Activated CD8-positive, alpha-beta memory T cell treated with anti-CD3 and anti-CD28 coated beads, Interleukin-2, amount 50 U/mL, for 1 hour (primary cell): Measurements from ENCODE around the gene KHNYN.

Experiments used
- DNase-seq: peaks from one replicate; pipeline ENCODE4 v3.0.0-alpha.2; 2020; ENCODE audit errors: extremely low read depth

The KHNYN gene

DNA sequence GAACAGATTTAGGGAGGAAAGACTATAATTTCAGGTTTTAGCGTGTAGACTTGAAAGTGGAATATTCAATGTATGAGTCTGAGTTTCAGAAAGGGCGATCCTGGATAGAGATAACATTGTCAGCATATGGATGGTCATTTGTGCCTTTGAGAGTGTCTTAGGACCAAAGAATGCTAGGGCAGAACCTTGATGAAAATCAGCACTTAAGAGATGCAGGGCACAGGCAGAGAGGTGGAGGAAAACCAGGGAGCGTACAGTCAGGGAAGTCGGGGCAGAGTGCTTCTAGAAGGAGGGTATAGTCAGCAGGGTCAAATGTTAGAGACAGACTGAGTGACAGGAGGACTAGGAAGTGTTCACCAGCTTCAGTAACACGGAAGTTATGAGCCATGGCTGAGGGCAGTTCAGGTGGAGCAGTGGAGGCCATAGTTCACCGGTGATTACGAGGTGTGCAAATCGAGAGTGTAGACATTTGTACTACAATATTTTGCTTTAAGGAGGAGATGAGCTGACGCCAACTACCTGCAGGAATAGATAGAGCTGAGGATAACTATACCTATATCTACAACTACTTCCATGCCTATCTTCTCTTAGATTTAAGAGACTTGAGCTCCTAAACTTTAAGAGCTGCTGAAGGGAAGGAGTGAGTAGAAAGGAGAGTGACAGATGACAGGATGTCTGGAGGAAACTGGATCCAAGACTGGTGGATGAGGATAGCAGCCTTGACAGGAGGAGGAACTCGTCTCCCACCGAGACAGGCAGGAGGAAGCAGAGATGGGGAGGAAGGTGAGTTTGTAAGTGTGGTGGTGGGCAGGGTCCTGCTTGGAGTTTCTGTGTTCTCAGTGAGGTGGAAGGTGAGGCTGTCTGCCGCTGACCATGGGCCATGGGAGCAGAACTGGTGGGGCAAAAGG is 6.8 kb upstream of the KHNYN start:
- DNase-seq: no peak

DNA sequence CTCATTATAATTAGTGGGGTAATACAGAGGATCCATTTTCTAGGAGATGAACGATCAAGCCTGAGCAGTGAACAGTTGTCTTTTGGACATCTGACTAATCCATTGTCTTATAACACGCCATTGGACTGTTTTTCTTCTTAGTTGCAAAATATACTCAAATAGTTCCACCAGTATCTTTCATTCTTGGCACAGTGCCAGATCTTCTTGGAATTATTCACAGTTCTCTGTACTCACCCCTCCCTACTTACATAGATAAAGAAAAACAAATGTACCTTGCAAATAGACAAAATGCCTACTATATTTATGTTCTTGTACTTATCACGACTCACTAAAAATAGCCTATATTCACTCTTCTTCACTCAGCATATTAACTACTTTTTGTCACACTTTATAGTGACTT is 4.0 kb upstream of the KHNYN start:
- no peak for DNase-seq

DNA sequence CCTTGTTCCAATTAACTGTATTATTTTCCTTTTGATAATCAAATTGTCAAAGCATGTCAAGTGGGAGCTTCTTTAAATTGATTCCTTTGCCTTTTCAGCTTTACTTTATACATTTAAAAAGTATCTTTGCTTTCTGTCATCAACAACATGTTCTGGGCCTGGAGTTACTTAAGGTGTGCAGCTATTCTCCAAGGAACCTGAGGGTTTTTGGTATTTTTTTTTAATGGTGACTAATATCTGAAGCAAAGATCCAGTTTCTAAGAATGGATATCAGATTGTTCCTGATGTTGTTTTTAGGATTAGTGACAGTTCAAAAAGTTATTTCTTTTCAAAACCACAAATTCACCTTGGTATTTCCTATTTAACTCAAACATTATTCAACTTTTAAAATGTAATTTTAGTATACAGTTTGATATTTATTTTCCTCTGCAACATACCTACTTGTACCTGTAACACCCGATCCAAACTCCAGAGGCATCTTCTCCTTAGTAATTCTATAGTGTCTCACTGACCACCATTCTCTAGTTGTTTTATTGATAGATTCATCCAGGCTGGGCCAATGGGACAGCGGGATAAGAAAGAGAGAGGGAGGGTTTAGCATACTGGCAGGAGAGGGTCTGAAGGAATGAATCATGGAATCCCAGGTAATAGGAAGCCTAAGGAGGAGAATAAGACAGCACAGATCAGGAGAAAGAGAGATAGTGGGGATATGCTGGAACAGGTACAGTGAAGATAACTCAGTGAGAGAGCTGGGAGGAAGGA is 3.4 kb upstream of the KHNYN start:
- no peak for DNase-seq

DNA sequence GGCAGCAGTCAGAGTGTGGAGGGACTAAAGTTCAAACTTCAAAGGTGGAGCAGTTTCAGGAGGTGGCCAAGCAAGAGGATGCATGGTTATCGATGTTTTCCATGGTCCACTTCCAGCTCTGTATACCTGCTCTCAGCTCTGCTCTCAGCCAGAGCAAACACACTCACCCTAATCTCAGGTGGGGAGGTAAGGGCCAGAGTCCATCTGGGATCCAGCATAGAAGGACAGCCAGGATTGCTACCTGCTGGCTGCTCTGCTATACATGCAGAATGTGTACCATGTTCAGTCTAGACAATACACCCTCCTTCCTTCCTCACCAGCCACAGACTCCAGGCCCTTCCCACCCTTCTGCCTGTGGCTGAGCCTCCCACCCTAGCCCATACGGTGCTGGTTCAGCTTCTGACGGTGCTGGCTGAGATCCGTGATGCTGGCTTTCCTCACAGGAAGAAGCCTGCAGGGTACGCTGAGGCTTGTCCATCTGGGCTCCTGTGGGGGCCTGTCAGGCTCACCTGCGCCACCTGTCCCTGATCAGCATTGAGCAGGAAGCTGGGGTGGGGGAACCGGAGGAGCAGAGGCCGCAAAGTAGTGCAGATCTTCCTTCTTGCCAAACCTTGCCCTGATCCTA is 2.7 kb upstream of the KHNYN start:
- DNase-seq: no peak

DNA sequence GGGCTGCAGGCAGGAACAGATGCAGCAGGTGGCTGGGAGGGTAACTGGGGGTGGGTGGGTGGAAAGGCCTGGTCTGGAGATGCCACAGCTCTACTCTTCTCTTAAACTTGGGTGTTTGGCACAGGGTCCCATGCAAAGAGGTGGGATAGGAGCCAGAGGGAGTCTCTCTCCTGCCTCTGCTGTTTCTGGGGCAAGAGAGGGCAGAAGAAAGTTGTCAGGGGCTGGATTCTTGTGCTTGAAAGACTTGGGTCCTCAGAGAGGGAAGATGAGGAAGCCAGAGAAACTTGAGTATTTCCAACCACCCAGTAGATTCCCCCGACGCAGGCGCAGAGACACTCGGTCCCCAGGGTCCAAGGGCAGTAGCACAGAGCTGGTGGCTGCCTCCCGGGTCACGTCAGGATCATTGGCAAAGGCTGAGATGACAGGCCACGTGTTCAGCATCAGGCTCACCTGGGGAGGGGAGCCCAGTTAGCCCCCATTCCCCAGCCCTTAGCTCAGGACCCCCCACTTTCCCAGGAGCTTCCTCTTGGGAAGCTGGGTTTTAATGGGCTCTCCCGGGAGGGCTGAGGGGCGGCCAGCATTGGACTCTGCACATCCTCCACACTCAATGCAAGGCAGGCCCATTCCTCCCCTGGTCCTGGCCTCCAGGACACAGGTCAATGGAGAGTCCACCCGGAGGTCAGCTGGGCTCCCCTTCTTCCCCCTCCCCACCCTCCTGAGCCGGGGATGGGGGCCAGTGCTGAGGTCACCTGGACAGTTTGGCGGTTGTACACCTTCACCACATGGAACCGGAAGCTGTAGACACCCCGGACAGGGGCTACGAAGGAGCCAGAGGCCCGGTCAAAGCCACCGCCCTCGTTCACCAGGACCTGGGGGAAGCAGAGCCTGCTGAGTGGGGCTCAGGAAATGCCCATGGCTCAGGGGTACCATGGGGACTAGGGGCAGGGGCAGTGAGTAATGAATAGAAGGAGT is 1.9 kb upstream of the KHNYN start:
- no peak for DNase-seq

DNA sequence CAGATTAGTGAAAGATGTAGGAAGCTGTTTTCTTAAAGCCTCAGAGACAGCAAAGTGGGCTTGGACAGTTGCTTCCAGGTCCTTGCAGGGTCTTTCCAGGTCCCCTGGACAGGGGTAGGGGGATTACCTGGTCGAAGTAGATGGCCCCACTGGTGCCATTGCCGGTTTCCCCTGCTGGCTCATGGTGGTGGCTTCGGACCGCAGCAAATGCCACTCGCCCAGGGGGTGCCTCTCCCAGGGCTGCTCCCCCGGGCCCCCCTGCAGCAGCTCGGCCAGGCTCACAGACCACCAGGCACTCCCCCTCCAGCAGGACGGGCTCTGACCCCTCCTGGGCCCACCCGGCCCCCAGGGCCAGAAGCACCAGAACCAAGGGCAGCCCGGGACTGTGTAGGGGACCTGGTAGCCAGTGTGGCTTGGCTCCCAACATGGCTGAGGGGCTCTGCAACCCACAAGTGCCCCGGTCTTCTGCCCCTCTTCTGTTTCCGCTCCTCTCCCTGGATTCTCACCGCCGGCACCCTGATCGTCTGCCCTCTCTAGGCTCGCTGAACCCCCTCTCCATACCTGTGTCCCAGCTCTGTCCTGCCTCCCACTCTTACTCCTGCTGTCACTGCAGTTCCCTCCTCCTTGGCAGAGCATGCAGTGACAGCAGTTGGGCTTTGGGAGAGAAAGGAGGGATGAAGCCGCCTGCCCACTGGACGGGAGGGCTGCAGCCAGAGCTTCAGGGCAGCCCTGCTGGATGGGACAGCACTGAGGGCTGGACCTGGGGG is 943 bp upstream of the KHNYN start:
- DNase-seq: no peak

DNA sequence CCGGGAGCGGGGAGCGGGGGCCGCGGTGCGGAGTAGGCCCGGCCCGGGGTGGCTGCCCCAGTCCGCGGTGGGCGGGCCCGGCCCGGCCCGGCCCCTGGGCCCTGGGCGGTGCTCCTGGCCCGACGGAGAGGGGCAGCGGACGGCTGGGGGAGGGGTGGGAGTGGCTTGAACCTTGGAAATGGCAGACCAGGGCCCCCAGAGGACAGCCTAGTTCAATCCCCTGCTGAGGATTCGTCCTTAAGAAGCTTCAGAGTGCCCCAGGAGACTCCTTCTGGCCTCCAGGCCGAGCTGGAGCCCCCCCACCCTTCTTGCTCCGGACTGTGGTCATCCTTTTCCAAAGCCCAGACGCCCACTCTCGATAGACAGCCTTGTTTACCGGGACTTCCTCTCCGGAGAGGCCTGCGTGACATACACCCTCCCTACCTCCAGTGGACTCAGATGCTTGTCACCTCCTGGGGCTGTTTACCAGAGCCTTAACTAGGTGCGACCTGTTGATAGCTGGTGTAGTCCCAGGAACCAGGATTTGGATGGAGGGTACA is 458 bp downstream of the KHNYN start:
- no peak for DNase-seq

DNA sequence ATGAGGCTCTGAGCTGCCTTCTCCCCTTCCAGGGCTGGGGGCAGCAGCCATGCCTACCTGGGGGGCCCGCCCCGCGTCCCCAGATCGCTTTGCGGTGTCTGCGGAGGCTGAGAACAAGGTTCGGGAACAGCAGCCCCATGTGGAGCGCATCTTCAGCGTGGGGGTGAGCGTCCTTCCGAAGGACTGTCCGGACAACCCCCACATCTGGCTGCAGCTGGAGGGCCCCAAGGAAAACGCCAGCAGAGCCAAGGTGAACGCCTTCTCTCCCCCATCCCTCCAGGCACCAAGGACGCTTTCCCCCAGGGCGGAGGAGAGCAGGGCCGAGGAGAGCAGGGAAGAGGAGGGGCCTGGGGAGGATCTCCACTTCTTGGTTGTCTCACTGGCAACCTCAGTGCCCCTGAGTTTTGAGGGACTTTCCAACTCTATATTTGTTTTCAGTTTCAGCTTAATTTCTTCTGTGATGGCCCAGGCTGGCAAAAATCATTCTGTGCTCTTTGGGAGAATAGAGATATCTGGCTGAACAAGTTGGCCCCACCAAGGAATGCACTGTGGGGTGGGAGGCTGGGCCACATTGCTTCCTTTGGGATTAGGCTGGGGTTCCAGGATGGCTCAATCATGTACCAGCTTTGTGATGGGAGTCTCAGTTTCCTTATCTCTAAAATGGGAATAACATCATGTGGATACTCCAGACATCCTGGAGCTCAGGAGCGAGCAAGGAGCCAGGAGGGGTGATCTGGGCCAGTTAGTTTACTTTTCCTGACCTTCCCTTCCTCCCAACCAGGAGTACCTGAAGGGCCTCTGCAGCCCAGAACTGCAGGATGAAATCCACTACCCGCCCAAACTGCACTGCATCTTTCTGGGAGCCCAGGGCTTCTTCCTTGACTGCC is 1.2 kb downstream of the KHNYN start:
- no peak for DNase-seq

DNA sequence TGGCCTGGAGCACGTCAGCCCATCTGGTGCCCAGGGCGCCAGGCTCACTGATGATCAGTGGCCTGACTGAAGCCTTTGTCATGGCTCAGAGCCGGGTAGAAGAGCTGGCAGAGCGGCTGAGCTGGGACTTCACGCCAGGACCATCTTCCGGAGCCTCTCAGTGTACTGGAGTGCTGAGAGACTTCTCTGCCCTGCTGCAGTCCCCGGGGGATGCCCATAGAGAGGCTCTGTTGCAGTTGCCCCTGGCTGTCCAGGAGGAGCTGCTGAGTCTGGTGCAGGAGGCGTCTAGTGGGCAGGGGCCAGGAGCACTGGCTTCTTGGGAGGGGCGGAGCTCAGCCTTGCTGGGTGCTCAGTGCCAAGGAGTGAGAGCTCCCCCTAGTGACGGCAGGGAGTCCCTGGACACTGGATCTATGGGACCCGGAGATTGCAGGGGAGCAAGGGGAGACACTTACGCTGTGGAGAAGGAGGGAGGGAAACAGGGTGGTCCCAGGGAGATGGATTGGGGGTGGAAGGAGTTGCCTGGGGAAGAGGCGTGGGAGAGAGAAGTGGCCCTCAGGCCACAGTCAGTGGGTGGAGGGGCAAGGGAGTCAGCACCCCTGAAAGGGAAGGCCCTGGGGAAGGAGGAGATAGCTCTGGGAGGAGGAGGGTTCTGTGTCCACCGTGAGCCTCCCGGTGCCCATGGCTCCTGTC is 2.0 kb downstream of the KHNYN start:
- peak; percentile 79 for DNase-seq

DNA sequence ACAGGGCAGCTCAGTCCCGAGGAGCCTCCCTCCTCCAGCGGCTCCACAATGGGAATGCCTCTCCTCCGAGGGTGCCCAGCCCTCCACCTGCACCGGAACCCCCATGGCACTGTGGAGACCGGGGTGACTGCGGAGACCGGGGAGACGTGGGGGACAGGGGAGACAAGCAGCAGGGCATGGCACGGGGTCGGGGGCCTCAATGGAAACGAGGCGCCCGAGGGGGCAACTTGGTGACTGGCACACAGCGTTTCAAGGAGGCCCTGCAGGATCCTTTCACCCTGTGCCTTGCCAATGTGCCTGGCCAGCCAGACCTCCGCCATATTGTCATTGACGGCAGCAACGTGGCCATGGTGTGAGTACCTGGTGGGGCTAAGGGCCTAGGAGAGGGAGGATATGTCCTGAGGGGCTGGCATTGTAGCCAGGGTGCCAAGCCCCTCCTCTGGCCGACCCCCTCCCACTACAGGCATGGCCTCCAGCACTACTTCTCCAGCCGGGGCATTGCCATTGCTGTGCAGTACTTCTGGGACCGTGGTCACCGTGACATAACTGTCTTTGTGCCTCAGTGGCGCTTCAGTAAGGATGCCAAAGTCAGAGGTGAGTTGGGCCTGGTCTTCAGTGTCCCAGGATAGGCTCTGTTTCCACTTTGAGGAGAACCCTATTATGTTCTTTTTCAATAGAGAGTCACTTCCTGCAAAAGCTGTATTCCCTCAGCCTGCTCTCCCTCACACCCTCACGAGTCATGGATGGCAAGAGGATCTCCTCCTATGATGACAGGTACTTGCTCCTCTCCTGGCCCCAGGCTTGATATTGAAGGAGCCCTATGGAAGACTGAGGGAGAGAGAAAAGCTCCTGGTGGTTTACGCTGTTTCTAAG is 2.7 kb downstream of the KHNYN start:
- no peak for DNase-seq

DNA sequence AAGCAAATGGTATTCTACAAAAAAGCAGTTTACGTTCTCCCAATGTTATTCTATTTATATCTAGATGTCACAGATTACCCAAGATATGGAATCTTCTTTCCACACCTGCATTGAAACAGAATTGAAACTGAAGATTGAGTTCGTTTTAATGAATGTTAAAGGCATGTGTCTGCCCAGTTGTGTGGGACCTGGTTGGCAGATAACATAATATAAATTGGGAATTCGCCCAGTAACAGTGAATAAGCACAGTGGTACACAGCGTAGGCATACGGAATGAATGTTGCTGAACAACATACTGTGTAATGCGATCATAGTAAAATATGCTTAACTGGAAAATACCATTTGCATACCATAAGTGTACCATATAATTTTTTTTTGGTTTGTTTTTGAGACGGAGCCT is 4.3 kb downstream of the KHNYN start:
- DNase-seq: no peak

DNA sequence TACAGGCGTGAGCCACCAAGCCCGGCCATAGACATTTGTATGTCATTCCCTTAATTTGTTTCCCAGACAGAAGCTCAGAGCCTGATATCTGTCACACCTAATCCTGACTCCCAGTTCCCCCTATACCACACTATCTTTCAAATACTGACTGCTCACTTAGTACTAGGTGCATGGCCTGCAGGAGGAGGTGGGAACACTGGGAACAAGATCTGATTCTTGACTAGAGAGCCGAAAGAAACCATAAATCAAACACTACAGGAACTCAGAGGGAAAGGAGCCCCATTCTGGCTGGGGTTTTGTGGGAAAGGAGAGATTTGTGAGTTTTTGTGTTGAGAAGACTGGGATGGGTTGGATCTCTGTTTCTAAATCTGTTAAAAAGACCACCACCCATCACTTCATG is 4.9 kb downstream of the KHNYN start:
- DNase-seq: no peak

DNA sequence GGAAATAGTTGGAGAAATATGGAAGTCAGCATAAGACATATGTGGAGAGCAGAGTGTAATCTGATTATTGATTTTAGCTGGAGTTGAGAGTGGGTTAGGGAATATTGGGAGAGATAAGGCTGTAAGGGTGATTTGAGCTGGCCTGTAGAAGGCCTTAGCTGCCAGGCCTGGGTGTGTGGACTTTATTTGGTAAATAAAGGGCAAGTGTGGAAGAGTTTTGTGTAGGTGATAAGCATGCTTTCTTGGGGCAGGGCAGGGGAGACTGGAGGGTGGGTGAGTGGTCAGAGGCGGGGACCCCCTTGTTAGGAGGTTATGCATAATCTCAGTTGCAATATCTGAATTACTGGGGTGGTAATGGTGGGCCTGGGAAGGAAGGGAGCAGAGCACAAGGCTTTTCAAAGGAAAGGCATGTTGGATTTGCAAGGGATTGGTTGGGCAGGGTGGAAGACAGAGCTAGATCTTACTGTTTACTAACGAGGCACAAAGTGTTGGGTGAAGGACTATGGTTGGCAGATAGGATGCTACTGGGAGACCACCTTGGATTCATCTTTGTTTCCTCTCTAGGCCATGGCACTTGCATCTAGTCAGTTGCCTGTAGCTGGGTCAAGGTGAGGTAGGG is 5.5 kb downstream of the KHNYN start:
- DNase-seq: no peak

DNA sequence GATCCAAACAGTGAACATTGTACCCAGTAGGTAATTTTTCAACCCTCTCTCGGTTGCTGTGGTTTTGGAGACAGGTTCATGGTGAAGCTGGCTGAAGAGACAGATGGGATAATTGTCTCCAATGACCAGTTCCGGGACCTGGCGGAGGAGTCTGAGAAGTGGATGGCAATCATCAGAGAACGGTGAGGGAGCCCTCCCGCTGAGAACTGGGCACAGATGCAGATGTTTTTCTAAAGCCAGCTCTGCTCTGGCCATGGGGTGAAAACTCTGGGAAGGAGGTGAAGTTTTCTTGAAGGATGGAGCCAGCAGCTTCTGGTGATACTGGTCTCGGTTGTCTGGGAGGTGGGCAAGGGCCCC is 6.2 kb downstream of the KHNYN start:
- DNase-seq: no peak

DNA sequence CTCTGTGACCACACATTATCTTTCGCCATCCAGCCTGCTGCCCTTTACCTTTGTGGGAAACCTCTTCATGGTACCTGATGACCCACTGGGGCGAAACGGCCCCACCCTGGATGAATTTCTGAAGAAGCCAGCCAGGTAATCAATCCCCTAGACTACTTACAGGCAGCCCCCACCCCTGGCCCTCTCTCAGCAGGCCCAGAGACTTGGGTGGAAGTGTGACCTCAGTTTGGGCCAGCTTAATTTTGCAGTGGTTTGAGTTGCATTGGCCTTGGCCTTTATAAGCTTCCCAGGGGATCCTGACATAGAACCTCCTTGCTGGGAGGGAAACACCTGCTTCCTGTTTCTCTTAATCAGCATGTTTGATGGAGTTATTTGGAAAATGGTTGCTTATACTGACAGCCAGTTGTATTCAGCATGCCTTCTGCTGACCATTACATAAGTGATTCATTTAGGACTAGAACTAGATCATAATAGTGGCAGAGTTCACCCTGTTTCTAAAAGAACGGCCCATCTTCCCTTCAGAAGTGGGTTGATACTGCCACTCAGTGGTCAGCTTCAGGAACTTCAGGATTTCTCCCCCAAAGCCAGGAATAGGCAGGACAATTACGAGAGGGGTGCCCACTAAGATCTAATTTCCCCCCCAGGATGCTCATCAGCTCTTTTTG is 6.7 kb downstream of the KHNYN start:
- no peak for DNase-seq

DNA sequence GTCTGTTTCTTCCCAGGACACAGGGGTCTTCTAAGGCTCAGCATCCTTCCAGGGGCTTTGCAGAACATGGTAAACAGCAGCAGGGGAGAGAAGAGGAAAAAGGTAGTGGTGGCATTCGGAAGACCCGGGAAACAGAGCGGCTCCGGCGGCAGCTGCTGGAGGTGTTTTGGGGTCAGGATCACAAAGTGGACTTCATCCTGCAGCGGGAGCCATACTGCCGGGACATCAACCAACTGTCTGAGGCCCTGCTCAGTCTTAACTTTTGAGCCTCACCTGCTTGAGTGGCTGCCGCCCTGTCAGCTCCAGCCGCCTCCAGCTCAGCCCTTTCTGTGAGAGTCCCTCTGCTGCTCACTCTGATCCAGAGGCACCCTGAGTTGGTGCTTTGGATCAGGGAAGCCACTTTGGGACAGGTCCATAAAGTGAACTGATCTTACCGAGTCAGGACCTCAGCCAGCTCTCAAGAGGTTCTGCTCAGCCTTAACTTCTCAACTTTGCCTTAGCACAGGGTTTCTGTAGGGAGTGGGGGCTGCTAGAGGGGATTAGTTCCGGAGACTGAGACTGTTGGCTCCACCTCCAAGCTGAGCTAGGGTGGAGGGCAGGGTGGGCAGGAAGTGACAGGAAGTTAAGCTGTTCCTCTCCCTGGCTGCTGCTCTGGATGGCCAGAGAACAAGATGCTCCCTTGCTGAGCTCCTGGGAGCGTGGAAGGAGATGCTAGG is 7.4 kb downstream of the KHNYN start:
- DNase-seq: no peak
